GM06990 (cell line): Measurements from ENCODE around the gene FLNC.

ENCODE experiments used
- DNase-seq: peaks from one replicate; pipeline ENCODE4 v3.0.0-alpha.2; 2011; ENCODE audit not compliant: insufficient read length; ENCODE audit errors: extremely low read depth
- H3K27me3 ChIP-seq: replicated peaks from 2 replicates; pipeline ENCODE4 v1.6.0; 2011; ENCODE audit warnings: low read length; ENCODE audit not compliant: control insufficient read depth, insufficient read depth
- H3K36me3 ChIP-seq: 2 replicates; pipeline ENCODE4 v1.5.1; 2011; ENCODE audit warnings: low read length; ENCODE audit not compliant: control insufficient read depth, insufficient read depth
- H3K4me3 ChIP-seq: replicated peaks from 2 replicates; pipeline ENCODE4 v1.5.1; 2011; ENCODE audit warnings: low read depth, mild to moderate bottlenecking, control low read depth, low read length
- CTCF ChIP-seq: IDR thresholded peaks from 2 replicates; pipeline ENCODE4 v1.5.1; 2011; ENCODE audit warnings: low read length, control low read depth, mild to moderate bottlenecking, inconsistent platforms; ENCODE audit not compliant: insufficient read depth, poor library complexity, severe bottlenecking

FLNC gene

GRCh38 chr7:128835790-128836641 lies 5.8 kb downstream of the FLNC start:
- H3K27me3 ChIP-seq, result no peaks in the 10 kb centered on the region; the same call in 1 of the 2 replicates
- no peak for DNase-seq
- no peak overlapping the region for H3K4me3 ChIP-seq
- H3K36me3 ChIP-seq, result no peaks in the 10 kb centered on the region
- TF ChIP-seq CTCF, result no peak

DNA sequence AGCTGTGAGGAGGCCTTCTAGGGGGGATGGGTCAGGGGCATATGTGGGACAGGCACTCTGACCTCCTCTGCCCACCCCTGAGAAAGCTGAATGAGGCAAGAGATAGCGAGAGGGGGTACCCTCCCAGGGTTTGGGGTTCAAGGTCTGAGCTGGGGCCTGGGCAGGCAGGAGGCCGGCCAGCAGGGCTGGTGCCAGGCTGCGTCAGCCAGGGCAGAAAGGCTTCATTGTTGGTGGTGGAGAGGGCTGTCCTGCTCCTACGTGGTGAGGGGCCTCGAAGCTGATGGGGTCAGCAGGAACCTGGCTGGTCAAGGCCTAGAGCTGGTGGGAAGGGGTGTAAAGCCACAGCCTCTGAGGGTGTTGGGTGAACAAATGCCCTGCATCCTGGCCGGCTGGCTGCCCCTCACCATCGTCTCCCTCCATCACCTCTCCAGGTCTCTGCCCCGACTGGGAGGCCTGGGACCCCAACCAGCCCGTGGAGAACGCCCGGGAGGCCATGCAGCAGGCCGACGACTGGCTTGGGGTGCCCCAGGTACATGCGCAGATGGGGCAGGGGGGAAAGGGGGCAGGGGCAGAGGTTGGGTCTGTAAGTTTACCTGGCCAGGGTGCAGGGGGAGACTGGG lies 6.6 kb downstream of the FLNC start:
- Histone ChIP-seq H3K27me3 (no peaks in the 10 kb centered on the region; the same call in 1 of the 2 replicates), H3K36me3 (no peaks in the 10 kb centered on the region), H3K4me3 (no peak overlapping the region)
- TF ChIP-seq CTCF, result no peak
- DNase-seq, result no peak

DNA sequence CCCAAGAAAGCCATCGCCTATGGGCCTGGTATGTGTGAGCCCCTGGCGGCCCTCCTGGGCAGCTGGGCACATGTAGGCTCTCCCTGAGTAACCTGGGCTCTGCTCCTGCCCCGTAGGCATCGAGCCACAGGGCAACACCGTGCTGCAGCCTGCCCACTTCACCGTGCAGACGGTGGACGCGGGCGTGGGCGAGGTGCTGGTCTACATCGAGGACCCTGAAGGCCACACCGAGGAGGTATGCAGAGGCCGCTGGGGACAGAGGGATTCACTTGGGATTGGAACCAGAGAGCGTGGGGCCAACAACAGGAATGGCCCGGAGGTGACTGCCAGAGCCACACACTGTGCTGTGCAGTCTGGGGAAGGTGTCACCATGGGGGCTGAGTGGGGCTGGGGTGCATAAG lies 7.3 kb downstream of the FLNC start:
- TF ChIP-seq CTCF, result no peak
- DNase-seq, result no peak
- Histone ChIP-seq H3K27me3 (no peaks in the 10 kb centered on the region; the same call in 1 of the 2 replicates), H3K4me3 (no peak overlapping the region), H3K36me3 (no peaks in the 10 kb centered on the region)

DNA sequence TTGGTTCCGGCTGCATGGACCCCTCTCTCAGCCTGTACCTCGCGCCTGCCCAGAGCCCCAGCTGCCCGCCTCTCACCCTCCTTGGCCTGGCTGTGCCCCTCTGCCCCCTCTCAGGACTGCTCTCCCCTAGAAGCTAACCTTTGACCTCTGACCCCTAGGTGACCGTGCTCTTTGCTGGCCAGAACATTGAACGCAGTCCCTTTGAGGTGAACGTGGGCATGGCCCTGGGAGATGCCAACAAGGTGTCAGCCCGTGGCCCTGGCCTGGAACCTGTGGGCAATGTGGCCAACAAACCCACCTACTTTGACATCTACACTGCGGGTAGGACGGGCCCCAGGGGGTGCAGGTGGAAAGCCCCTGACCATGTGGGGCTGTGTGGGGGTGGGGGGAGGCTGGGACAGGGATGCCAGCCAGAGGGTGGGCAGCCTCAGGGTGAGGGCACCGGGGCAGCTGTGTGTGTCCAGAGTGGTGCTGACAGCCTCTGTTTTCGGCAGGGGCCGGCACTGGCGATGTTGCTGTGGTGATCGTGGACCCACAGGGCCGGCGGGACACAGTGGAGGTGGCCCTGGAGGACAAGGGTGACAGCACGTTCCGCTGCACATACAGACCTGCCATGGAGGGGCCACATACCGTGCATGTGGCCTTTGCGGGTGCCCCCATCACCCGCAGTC lies 8.0 kb downstream of the FLNC start:
- H3K36me3 ChIP-seq, result no peaks in the 10 kb centered on the region
- H3K27me3 ChIP-seq, result no peaks in the 10 kb centered on the region; the same call in 1 of the 2 replicates
- TF ChIP-seq CTCF, result no peak
- H3K4me3 ChIP-seq, result no peak overlapping the region
- no peak for DNase-seq

DNA sequence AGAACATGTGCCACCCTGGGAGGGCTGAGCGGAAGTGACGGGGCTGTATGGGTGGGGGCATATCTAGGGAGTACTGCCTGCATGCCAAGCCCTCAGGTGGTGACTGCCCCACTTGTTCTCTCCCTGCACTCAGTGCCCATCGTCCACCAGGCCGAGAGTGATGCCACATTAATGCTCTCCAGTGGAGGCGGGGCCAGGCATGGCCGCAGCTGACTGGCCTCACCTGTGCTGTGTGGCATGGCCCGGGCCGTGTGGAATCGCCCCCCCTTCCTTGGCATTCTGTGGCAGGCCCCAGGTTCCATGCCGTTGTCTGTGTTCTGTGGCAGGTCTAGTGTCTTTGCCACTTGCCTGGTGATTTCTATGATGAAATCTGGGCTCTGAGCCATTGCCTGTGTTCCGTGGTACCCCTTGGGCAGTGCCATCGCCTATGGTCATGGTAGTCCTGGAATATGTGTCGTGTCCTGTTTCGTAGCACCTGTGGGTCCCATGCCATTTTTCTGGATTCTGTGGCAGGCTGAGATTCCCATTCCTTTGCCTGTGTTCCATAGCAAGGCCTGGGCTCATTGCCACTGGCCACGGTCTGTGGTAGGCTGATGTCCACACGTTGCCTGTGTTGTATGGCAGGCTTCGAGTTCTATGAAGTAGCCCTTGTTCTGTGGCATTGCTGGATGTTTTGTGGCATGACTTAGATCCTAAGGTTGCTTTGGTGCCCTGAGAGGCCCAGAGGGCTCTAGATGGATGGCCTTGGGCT lies 8.9 kb downstream of the FLNC start:
- no peak overlapping the region for H3K4me3 ChIP-seq
- DNase-seq, result no peak
- no peaks in the 10 kb centered on the region; the same call in 1 of the 2 replicates for H3K27me3 ChIP-seq
- TF ChIP-seq CTCF, result no peak
- no peaks in the 10 kb centered on the region for H3K36me3 ChIP-seq
